IPS-11a (cell line): ENCODE measurements around the gene ZBTB16.

Experiments
- H3K4me3 ChIP-seq: one replicate; pipeline ENCODE4 v1.5.1; 2013; ENCODE audit warnings: low read depth, low read length, control low read depth

Gene ZBTB16, protein sequence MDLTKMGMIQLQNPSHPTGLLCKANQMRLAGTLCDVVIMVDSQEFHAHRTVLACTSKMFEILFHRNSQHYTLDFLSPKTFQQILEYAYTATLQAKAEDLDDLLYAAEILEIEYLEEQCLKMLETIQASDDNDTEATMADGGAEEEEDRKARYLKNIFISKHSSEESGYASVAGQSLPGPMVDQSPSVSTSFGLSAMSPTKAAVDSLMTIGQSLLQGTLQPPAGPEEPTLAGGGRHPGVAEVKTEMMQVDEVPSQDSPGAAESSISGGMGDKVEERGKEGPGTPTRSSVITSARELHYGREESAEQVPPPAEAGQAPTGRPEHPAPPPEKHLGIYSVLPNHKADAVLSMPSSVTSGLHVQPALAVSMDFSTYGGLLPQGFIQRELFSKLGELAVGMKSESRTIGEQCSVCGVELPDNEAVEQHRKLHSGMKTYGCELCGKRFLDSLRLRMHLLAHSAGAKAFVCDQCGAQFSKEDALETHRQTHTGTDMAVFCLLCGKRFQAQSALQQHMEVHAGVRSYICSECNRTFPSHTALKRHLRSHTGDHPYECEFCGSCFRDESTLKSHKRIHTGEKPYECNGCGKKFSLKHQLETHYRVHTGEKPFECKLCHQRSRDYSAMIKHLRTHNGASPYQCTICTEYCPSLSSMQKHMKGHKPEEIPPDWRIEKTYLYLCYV

DNA sequence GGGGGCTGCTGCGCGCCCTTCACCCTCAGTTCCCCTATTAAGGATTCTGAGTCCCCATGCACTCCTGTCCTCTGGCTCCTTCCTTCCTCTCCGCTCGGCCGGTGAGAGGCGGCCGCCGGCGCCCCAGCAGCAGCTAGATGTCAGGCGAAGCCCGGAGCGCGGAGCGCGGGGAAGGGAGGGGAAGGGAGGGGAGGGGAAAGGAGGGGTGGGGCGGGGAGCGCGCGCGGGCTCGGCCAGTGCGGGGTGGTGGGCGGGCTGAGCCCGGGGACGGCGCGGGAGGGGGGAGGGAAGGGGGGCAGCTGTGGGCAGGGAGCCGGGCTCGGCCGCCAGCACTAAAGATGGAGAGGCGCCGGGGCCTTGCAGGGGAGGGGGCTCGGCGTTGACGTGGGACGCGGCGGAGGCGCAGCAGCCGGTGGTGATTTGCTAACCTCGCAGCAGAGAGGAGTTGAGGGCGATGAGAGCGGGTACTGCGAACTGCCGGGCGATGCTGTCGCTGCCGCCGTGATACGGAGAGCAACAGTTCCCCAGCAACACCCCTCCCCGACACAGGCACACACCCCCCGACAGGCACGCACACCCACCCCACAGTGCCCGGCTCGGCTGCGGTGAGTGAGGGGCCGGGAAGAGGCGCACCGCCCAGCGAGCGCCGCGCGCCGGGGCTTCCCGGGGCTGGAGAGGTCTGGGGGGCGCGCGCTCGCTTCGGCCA is at the start of gene ZBTB16:
ZBTB16 (plus strand) TSS at position 434 of the 706 bp plus-strand sequence. CDS start 3,590 bp downstream, outside the sequence.
- H3K4me3 ChIP-seq = peak within 1 kb of the TSS; percentile 70

DNA sequence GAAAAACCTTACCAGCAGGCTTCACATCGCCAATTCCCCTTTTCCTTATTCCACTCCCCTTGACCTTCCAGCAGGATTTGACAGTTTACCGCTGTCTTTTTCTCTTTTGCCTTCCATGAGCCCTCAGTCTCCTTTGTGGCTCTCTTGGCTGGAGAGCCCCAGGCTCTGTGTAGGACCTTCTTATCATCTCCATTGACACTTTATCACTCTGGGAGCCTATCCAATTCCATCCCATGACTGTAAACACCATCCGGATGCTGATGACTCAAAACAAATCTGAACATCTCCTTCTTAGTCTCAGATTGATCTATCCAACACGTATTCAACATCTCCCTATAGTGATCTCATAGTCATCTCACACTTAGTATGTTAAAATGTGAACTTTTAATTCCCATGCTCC is 48.6 kb upstream of the ZBTB16 start:
- no peak overlapping the region for H3K4me3 ChIP-seq

DNA sequence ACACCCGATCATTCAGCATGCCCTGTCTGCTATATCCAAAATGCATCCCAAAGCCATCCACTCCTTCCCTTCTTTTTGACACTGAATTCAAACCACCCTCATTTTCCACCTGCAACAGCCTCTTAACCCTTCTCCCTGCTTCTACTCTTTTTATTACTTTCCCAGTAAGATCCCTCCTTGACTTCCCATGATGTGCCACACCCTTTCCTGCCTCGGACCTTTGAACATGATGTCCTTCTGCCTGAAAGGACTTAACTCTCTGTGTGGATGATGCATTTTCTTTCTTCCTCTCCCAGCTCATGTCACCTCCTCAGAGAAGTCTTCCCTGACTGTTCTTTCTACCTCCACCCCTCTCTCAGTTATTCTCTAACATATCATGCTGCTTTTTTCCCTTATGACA is 48.1 kb upstream of the ZBTB16 start:
- H3K4me3 ChIP-seq = no peak overlapping the region

- no peak overlapping the region for H3K4me3 ChIP-seq
These were observed 44.4 kb upstream of the ZBTB16 start for GRCh38 chr11:114015117-114015516.

- no peak overlapping the region for H3K4me3 ChIP-seq
These were observed 42.5 kb upstream of the ZBTB16 start for GRCh38 chr11:114016986-114017385.

DNA sequence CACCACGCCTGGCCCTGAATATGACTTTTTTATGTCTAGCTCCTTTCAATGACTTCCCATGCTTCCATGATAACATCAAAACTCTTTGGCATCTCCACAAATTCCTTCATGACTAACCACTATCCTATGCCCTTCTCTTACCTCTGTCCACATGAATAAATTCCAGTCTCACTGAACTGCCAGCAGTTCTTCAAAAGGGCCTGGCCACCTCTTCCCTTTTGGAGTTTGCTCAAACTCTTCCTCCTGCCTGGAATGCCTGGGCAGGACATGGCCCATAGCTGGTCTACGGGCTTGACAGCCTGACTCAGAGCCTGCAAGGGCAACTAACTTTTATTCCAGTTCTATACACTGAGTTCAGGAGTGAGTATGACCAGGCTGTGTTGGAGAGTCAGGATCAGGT is 41.8 kb upstream of the ZBTB16 start:
- H3K4me3 ChIP-seq = no peak overlapping the region

GRCh38 chr11:114019046-114019445 is 40.5 kb upstream of the ZBTB16 start:
- no peak overlapping the region for H3K4me3 ChIP-seq

GRCh38 chr11:114019574-114019973 is 39.9 kb upstream of the ZBTB16 start:
- no peak overlapping the region for H3K4me3 ChIP-seq

GRCh38 chr11:114025329-114025907 is 34.1 kb upstream of the ZBTB16 start:
- no peak overlapping the region for H3K4me3 ChIP-seq

DNA sequence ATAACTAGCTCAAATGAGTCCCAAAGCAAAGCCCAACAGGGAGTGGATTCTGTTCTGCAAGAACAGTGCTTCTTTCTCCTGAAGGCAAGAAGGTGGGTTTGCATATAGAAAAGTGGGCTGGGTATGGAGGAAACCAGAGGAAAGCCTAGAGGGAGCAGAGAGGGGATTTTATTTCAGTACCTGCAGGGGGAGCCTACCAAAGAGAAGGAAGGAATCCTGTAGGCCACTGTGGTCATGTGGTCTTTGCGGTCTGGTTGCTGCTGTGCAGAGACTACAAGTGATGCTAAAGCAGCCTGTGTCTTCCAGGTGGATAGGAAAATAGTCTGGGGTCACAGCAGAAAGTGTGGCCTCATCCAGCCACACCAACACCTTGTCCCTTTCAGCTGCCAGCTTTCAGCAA is 33.2 kb upstream of the ZBTB16 start:
- H3K4me3 ChIP-seq = no peak overlapping the region

- H3K4me3 ChIP-seq = no peak overlapping the region
These were observed 32.1 kb upstream of the ZBTB16 start for GRCh38 chr11:114027391-114027790.

DNA sequence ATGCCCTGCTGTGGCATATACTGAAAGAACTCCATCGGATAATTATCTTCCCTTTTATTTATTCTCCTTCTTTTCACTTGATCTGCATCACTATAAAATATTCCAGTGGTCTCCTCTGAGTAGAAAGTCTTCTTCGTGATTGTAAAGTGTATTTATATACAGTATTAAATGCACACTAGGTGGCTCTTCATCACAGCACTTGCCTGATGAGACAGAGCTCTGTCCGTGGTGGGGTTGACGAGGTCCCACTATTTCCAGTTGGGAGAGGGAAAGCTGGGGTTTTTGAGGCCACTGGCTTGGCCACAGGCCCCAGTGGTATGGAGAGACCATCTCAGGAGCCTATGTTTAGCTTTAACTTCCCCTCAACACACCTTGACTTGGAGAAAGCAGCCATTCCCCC is 31.6 kb upstream of the ZBTB16 start:
- no peak overlapping the region for H3K4me3 ChIP-seq

- H3K4me3 ChIP-seq = no peak overlapping the region
These were observed 28.1 kb upstream of the ZBTB16 start for GRCh38 chr11:114031246-114031966.

GRCh38 chr11:114031967-114032320 is 27.6 kb upstream of the ZBTB16 start:
- no peak overlapping the region for H3K4me3 ChIP-seq

DNA sequence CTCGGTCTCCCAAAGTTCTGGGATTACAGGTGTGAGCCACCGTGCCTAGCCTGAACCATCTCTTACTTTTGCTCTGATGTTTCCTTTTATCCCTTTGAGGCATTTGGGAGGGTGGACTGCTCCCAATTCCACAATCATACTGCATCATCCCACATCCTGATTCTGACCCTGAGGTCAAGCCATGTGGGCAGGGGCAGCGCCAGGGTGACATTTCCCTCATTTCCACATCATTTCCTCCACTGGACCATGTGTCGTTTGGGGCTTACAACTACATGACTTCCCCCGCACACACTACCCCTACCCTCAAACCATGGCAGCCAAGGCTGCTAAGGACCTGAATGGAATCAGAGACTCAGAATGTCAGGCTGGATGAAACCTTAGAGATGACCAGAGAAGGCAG is 26.4 kb upstream of the ZBTB16 start:
- H3K4me3 ChIP-seq = no peak overlapping the region

GRCh38 chr11:114033572-114033971 is 25.9 kb upstream of the ZBTB16 start:
- no peak overlapping the region for H3K4me3 ChIP-seq

DNA sequence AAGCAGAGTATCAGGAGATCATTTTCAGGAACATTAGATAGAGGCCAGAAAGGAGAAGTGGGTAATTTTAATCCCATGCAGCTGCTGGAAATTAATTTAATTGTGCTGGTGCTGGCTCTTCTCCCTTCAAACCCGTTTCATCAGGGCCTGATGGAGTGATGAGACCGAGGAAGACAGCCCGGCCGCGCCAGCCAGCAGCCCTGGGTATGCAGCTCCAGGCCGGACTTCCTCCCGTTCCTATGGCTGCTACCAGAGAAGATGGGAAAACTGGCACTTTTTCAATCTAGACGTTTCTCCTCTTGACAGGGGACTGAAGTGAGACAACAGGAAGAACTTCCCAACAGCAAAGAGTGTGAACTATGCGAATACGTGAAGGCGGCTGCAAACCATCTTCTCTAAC is 24.6 kb upstream of the ZBTB16 start:
- H3K4me3 ChIP-seq = no peak overlapping the region

- H3K4me3 ChIP-seq = no peak overlapping the region
These were observed 23.2 kb upstream of the ZBTB16 start for GRCh38 chr11:114036147-114036811.

GRCh38 chr11:114036958-114037357 is 22.6 kb upstream of the ZBTB16 start:
- no peak overlapping the region for H3K4me3 ChIP-seq

GRCh38 chr11:114039551-114039950 is 20.0 kb upstream of the ZBTB16 start:
- H3K4me3 ChIP-seq = no peak overlapping the region
